NCI-H82 treated with DMSO at 0.1 percent for 48 hours (cell line): ENCODE data around the gene CDK14.

Source experiments
- DNase-seq: peaks from one replicate; lab custom pipeline; 2025; ENCODE audit not compliant: unreplicated experiment; lab: John Stamatoyannopoulos, UW

Gene CDK14

DNA sequence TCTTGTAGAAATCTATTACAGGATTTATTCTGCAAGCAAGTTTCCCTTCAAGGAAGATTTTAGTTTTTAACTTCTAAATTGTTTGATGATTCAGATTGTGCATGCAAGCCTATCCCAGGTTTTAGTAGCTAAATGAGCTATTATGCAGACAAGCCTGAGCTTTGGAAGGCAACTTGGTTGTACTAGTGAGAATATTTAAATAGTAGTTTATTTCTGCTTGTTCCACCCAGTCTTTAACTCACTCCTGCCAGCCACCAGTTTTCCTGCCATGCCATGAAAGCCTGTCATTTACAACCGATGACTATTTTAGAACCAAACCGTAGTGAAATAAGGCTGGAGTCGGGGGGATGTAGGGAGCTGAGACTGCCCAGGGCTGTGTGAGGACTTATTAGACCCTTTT is 343.5 kb downstream of the CDK14 start:
- DNase-seq, result no peak

DNA sequence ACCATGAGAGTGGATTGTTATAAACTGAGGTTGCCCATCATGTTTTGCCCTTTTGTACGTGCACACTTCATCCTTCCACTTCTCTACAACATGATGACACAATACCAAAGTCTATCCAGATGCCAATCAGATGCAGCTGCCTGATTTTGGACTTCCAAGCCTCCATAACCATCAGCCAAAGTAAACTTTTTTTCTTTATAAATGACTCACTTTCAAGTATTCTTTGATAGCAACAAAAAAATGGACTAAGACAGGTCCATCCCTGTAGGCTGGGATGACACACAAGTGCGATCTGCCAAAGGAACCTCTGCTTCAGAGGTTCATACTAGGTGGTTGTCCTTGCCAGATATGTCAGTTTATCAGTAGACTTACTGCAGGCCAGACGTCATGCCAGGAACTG is 347.9 kb downstream of the CDK14 start:
- DNase-seq, result no peak

DNA sequence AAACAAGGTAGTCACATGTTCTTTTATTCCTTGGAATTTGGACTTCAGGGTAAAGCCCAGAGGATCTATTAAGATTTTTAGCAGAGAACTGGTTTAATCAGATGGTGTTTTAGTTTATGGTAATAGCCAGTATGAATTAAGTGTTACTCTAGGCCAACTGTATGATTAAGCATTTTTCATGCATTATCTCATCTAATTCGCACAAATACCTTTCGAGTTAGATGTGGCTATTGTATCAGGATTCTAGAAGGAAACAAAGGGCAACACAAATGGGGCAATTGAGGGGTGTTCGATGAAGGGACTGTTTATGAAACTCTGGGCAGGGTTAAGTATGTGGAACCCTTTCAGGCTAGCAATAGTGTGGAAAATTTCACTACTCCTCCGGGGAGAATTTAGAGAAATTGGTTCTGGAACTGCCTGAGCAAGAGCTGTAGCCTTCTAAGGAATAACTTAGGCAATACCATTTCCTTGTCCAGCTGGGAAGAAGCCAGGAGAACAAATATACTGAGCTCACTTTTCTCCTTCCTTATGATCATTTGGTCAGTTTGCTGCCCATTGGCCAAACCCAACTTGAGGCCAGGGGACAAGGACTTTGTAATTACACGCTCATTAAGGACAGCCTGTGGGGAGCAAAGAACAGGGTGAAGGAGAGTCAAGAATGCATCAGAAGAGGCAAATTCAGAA is 349.1 kb downstream of the CDK14 start:
- DNase-seq, result no peak

DNA sequence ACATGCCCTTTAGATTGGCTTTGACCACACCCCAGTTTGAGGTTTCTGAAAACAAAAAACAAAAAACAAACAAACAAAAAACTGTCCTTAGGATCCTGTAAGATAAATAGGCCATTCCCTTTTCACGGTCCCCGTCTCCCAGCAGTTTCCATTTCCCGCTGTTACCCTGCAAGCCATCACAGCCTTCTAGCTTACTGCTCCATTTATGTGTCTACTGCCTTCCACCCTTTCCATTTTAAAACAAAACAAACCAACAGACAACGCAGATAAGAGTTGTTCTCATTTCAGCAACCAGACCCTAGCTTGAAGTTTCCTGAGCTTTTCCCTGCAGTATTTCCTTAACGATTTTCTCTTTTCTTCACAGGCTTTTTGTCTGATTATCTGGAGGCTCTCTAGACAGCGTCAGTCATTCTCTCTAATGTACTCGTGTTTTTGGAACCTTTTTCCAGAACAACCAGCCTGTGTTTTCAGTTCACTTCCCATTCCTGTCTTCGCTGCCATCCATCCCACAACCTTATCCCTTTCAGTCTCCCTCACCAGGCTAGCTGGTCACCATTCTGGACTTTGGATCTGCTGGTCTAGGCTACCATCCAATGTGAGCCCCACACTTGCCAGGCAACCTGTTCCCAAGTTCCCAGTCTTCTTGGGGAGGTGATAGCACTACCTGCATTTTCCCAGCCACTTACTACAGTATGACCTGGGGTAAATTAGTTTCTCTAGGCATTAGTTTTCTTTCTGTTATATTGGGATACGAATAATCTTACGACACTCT is 350.8 kb downstream of the CDK14 start:
- DNase-seq, result no peak

DNA sequence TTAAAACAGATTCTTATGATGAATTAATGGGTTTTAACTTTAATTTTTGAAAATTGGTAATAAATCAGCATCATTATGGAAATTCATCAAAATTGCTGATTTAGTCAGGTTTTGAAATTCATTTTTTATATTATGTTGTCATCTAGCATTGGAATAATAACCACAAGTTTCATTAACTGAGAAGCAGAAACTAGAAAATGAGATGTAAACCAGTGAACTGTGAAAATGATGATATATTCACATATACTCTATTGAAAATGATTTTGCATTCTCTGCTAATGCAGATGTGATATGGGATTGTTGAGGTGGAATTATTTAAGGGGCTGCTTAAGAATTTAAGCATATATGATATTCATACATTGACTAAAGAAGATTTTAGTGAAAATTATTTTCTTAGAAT is 352.0 kb downstream of the CDK14 start:
- DNase-seq, result no peak

DNA sequence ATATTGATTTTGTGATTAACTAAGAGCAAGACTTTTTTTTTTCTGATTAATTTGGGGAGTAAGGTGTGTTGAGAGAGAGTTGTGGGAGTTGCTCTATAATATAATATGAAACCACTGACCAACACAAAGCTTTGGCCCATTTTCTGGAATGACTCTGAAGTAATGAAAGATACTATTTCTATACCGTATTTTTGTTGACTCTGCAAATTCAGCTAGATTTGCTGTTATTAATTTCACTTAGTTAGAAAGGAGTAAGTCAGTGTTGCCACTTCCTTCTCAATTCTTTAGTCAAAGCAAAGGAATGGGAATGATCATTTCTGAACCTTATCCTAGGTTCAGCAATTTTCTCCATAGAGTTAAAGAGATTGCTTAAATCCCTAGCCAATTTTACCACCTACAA is 355.1 kb downstream of the CDK14 start:
- DNase-seq, result no peak

DNA sequence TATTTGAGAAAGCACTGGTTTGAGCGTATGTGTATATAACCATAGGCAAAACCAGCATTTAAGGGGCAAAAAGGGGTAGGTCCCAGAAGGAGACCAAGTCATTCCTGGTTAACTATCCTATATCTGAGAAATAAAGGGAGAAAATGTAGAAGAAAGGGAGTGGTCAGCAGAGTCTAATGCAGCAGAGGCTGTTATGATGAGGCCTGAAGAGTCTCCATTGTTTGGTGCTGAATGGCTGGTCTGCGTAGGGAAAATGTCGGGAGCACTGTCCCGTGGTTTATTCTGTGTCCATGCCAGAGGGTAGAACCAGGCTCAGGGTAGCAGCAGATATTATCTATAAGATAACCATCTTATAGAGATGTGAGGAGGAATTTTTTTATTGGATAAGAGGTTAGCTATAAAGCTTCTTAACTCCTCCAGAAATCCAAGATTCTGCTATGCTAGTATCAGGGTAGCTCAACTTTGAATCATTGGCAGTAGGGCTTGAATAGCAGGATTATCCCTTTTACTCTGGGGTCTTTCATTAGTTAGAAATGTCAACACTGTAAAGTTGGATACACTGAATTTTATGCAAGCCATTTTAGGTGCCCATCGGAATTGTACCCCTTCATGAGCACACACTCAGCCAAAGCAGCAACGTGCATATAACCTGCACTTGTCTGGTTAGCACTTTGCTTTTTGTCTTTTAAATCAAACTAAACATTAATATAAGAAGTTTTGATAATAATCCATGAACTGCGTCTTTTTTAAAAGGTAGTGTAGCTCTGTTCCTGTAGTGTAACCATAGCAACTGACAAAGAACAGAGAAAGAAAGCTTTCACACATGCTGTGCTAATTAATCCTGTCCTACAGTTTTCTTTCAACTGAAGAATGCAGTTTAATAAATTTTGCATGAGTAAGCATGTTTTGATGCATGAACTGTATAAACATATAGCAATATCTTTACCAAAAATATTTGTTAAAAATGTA is 356.1 kb downstream of the CDK14 start:
- DNase-seq, result peak; percentile 51

DNA sequence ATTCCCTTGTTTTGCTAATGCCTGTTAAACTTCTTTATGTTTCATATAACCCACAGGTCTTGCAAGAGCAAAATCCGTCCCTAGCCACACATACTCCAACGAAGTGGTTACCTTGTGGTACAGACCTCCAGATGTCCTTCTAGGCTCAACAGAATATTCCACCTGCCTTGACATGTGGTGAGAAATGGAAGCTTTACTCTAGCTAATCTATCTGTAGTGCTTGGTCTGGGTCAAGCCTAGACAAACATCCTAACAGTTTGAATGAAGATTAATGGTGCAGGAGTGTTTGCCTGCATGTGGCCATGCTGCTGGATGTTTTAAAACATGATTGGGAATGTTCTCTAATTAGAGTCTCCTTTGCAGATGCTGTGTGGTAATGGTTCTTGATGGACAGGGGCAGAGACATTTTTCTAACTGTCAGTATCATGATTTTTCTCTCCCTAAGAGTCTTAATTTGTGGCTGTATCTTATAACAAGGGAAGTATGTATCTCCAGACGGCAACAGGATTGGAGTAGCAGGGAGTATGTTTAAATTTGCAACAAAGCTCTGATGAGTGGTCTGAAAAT is 359.6 kb downstream of the CDK14 start:
- peak; percentile 93 for DNase-seq

DNA sequence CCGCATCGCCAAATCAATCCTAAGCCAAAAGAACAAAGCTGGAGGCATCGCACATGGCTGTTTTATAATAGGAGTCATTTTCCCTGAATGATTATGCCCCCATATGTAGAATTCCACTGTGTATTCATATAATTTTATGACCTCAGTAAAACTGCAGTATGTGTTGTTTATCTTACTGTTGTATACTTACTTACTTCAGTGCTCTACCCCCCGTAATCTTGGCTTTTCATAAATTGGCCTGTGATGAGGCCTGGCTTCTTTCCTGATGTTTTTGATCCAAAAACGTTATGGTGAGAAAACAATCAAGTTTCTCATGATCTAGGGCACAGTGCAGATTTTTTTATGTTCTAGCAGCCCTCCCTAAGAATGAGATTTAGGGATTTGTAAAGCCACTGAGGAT is 361.8 kb downstream of the CDK14 start:
- DNase-seq, result no peak

DNA sequence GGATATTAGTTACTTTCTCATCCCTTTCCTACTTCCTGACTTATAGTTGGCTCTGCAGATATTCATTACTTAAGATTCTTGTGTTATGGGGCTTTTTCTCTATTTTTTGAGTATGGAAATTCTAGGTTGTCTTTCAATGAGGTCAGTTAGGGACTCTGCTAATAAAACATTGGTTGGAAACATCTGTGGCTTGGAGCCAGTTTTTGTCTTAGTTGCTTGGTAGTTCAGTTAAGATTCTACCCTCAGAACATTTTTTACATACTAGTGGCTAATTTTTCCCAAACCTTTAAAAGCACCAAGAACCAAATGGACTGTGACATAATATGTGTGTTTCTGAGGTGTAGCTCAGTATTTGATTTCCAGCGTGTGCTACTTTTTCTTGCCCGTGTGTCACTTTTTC is 362.5 kb downstream of the CDK14 start:
- DNase-seq, result no peak

DNA sequence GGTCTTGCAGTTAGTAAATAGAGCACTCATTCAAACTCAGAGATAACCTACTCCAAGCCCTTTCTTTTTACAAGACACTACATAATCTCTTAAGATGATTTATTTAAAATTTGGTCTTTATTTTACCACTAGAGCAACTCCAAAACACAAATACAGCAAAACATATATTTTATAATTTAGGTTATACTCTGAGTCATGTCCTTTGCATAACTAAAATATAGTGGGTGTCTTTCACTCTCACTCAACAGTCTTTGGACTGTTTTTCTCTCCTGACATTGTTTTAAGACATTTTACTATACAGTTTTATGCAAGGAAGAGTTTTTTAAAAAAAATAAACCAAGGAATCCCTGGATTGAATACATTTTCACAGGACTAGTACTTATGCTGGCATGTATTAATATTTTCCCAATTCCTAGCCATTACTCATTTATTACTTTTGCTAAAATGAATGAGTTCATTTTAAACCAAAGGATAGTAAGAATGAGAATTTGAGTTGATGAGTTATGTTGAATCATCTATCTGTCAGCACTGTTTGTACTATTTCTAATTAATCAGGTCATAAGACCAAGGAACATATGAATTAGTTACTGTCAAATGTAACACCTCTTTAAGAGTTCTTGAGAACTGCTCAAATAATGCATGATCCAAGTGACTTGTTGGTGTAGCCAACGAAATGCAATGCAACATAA is 365.1 kb downstream of the CDK14 start:
- DNase-seq, result no peak

DNA sequence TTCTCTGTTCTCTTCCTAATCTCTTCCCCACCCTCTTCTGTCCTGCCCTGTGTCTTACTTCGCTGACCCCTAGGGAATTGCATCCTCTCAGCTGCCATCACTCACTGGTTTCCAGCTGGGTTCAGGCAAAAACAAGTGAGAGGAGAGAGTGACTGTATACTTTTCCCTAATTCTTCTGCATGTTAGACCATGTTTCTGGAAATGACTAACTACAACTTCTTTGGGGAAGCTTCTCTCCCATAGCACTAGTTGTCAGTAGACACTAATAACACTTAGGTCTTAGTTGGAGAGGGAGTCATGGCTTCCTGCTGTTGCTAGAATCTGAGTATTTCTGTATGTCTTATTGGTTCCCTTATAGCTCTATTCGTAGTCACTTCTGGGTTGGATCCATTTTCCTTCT is 369.1 kb downstream of the CDK14 start:
- DNase-seq, result no peak

DNA sequence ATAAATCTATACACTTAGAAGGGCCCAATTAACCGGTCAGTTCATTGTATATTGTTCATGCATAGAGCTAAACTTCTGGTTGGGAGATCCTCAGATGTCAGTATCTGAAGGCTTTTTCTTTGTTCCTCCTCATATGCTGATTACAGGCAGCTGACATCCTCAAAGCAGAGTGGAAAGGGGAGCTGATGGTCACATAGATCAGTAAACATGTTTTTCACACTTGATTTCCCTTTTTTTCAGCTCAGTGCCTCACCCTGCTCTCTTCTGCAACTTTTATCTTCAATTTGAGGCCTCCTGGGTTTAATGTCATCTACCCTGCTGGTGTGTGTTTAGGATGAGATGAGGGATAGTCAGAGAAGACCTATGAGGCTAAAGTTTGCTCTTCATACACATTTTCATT is 370.2 kb downstream of the CDK14 start:
- no peak for DNase-seq

DNA sequence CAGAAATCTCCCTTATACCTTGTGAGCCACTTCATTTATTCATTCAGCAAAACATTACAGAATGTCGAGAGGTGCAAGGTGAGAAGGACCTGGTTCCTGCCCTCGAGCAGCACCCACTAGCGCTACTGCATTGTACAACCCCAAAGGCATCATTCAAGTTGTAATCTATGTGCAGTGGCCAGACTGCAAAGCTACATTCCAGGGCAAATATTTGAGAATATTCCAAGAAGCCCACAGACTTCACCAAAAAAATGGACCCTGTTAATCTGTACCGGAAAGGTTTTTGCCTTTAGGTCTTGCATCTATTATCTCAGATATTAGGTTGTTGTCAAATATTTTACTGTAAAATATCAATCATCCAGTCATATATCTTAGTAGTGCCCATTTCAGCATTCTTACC is 372.8 kb downstream of the CDK14 start:
- no peak for DNase-seq

DNA sequence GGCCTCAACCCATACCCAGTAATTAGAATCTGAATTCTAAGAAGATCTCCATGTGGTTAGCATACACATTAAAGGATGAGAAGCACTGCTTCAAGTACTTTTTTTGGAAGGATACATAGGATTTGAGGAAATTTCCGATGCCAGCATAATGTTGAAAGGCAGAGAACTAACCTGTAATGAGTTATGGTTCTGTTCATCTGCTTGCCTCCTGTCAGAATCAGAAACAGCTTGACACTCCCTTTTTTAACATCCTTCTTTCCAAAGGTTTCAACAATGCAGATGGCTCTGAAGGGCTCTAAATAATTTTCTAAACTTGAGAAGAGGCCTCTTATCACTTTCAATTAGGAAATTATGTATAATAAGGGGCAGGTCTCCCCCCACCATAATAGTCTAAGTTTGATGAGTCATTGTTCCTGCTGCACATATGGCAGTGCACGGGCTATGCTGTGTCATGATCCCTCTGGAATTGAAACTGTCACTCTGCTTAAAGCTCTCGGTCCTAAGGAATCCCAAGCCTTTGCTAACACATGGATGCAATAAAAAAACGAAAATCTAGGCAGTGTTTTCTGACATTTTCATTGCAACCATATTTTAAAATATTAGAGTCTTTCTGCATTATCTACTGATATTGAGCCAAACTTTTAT is 376.9 kb downstream of the CDK14 start:
- DNase-seq, result no peak

DNA sequence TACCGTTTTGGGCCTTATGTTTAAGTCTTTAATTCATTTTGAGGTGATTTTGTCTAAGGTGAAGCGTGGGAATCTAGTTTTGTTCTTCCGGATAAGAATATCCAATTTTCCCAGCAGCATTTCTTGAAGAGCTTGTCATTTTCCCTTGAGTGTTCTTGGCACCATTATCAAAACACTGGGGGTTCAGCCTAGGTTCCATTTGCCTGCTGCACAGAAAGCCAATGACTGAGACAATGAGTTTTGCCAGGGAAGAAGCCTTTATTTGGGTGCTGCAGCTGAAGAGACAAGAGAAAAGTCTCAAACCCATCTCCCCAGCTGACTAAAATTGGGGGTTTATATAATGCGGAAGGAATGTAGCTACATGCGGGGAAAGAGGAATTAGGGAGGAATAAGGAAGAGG is 380.9 kb downstream of the CDK14 start:
- no peak for DNase-seq

DNA sequence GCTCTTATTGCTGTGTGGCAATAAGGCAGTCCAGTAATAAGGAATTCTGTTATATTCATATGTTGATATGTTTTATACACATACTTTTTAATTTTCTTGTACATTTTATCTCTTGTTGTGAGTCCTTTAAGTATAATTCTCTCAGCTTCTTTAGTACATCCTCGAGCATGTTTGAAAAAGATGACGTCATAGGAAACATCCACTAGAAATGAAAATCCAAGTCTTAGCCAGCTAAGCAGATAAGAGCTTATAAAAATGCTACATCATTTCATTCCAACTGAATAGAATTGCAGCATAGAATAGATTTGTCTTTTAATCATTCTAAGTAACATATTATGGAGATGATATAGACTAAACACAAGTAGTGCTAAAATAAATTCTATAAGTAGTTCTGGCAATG is 384.4 kb downstream of the CDK14 start:
- DNase-seq, result no peak

DNA sequence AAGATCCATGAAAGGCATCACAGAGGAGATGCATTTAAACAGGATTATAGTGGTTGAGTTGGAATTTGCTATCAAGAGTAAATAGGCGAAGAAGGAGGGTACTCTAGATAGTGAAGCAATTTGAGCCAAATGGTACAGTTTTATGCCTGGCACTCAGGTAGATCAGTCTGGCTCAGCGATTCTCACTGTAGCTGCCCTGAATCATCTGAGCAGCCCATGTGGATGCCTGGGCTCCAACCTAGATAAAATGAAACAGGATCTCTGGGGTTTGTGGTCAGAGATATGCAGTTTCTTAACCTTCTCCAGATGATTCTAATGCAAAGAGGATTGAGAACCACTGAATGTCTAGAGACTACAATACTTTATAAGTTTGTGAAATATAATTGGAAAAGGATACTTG is 386.1 kb downstream of the CDK14 start:
- DNase-seq, result no peak

DNA sequence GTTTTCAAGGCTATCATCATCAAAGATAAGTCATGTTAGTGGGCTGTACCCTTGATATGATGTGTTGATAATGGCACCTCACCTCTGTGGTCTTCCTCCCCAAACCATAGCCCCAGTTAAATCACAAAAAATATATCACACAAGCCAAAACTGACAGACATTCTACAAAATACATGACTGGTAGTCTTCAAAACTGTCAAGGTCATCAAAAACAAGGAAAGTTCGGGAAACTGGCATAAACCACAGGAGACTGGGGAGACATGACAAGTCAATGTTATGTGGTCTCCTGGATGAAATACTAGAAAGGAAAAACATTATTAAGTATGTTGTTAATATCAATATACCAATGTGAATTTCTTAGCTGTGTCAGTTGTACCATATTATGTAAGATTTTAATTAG is 388.6 kb downstream of the CDK14 start:
- DNase-seq, result no peak

DNA sequence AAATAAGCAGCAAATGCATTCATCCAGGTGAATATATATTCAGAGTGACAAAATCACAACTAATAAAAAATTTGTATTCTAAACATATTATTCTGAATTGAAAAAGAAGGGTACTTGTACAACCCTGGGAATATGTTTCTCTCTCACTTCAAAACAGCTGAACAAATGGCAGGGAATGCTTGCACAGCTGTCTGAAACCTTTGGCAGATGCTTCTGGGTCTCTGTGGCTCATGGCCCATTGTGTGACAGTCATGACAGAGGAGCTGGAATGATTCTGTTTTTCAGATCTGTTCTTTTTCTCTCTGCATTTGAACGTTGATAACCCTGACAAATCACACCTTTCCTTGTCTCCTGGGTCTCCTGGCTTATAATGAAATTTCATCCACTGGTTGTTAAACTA is 392.4 kb downstream of the CDK14 start:
- no peak for DNase-seq
